Embryonic facial prominence (tissue), 1 donor: ENCODE measurements around the gene SPARC.

Experiments used
- DNase-seq: peaks from one replicate; pipeline ENCODE4 v3.0.0-alpha.2; 2016; ENCODE audit errors: extremely low spot score

SPARC gene

GRCh38 chr5:151679421-151680155 is 7.1 kb downstream of the SPARC start:
- no peak for DNase-seq

DNA sequence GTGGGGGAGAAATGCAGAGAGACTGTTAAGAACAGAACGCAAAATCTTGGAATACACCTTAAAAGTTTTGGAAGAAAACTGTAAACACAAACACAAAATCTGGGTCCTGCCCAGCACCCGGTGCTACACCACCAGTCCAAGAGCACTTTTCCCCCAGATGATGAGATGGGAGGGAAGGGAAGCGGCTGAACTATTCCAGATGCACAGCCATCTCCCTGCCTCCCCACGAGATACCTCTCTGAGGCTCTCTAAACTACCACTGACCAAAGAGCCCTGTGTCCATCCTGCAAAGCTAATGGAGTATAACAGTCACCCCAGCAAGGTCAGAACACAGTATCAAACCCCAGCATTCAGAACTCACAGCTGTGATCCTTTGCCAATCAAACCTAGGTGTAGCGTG is 8.0 kb downstream of the SPARC start:
- no peak for DNase-seq

DNA sequence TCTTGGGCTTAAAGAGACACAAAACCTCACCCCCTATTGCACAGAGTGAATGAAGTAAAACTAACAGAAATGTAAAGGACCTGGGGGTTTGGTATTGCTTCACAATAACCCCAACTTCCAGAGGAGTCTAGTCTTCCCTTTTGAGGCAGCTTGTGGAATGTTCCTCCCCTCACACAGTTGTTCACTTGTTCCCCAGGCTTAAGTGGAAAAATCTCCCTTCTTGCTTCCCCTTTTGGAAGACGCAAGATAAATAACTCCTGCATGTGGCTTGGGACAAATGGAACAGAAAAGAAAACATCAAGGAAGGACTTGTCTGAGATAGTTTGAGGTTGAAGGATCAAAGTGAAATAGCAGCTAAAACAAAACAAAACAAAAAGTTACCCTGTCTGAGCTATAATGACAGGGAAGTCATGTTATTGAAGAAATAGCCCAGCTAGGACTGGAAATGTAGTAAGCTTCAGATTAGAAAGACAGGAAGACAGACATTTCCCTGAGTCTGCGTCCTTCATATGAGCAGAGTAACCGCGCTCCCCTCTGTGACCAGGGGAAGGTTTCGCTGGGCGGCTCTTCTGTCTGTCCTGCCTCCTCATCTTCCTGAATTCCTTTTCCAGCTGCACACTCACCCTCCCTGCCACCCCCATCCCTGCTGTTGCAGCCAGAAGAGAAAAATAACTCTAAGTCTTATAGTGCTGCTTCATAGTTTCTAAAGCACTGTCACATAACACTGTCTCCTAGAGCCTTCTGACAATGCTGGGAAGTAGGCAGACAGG is 8.8 kb downstream of the SPARC start:
- DNase-seq: no peak

DNA sequence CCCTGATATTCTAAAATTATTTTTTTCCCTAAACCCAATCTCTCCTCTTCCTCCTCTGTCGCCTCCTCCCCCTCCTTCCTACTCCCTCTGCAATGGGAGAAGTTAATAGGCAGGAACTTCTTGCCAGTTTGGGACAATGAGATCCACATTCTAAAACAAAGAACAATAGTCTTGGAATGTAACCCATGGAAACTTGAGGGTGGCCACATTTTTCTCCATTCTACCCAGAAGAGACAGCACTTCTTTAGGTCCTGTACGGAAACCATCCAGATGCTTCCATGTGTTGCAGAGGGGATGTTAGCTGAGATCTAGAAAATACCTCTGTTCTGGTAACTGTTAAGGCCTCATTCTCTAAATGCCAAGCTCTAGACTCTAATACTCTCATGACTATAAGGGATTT is 10.0 kb downstream of the SPARC start:
- no peak for DNase-seq

- no peak for DNase-seq
Measured at GRCh38 chr5:151676314-151676712, 10.4 kb downstream of the SPARC start.

DNA sequence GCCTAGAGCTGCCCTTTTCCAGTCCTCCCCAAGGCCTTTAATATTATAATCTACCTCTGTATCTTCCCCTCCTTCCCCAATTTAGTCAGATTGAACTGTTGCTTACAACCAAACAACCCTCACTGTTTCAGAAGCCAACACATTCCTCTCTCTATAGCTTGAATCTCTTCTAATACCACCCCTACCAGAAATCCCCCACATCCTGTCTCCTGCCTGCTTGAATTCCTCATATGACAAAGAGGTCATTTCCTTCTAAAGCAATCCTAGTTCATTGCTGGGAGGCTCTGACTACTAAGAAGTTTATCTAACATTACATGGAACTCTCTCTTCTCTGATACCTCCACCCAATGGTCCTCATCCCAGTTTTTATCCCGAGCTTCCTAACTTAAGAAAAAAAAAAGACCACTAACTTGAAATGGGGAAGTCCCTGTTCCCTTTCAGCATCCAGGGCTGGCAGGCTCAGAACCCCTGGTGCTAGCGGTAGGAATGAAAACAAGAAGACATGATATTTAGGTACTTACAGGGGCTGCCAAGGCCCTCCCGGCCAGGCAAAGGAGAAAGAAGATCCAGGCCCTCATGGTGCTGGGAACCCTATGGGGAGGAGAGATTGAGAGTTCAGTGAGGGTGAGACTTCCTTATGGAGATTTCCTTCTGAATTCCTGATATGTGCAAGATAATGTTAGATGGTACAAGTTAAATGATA is 11.0 kb downstream of the SPARC start:
- no peak for DNase-seq

DNA sequence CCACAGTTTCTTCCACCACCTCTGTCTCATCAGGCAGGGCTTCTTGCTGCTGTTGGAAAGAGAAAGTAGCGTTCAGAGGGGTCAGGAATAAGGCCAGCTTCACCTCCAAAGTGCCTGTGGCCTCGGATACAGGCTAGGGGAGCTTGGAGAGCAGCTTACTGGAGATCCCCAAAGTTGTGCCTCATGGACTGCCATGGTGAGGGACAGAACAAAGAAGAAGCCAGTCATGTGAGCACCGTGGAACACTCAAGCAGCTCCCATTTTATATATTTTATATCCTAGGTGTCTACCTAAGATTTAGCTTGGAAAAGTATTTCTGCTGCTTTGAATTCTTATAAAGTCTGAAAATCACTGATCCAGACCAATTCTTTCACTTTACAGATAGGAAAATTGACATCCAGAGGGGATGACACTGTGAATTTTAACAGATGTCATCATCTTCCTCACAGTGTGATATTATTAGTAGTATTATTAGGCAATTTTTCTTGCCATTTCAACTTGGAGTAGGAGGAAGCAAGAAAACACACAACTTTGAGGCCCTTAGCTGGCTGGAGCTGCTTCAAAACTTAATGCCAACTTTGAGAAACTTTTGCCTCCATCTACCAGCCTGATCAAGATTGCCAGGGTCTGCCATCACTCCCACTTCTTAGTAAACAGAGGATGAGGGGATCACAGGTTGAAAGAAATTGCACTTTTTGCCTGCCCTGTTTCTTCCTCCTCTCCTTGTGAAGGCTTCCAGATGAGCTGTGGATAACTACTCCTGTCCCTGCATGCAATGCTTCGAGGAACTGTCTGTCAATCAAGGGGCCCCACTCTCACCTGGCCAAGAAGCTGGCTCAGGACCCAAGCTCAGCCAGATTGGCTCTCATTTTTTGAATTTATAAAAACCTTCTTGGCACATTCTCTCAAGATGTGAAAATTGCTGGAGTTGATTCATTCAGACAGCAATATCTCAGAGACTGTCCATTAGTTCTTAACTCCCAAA is 11.8 kb downstream of the SPARC start:
- DNase-seq: no peak

DNA sequence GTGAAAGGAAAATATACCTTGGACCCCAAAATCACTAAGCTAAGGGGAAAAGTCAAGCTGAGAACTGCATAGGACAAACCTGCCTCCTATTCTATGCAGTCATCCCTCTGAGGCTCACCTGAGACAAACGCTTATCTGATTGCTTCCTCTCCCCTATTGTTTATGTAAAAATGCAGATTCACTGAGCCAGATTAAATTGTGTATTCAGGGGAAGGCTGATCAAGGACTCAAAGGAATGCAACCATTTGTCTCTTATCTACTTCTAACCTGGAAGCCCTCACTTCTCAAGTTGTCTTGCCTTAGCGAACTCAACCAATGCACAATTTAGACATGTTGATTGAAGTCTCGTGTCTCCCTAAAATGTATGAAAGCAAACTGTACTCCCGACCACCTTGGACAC is 13.3 kb downstream of the SPARC start:
- no peak for DNase-seq

- no peak for DNase-seq
Measured at GRCh38 chr5:151672516-151672915, 14.2 kb downstream of the SPARC start.

- DNase-seq: no peak
Measured at GRCh38 chr5:151671950-151672349, 14.8 kb downstream of the SPARC start.

DNA sequence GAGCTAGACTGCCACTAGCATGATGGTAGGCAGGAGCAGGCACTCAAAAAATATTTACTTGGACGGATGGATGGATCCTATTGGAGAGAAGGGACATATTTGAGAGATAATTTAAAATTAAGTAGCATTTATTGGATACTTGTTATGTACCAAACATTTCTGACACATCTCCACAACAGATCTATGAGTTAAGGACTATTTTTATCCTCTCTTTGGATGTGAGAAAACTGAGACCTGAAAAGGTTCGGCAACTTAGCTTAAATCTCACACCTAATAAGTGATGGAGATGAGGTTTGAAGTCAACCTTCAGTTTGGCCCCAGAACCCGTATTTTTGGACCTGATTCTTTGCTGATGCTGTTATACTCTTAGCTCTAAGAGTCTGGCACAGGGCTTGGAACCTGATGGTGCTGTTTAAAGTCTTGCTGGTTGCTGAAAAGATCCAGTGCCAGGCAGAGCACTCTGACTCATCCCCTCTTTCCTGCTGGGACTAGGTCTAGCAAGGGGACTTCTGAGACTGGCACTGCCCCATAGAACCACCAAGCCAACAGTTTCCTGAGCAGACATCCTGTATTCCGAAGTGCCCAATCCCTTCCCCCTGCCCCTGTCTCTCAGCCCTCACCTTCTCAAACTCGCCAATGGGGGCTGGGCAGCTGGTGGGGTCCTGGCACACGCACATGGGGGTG is 15.6 kb downstream of the SPARC start:
- DNase-seq: no peak

DNA sequence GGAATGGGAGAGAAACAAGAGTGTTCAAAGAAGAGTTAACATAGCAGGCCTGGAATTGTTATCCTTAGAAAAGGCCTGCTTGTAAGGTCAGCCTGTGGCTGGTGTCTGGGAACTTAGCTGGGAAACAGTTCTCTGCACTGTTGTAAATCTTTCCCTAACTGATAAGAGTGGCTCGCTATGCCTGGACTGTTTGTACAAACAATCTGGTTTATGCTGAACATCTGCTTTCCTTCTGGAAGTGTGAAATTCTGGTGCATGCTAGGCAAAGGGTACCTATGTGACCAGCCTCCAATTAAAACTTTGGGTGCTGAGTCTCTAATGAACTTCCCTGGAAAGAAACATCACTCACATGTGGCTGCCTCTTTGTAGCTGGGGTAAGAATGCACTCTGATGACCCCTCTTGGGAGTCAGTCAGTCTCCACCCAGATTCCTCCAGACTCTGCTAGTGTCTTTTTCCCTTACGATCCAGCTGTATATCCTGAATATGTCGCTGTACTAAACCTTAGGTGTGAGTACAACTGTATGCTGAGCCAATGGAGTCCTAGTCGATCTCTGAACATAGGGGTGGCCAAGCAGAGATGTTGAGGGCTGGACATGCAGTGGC is 16.5 kb downstream of the SPARC start:
- DNase-seq: no peak

- no peak for DNase-seq
Measured at GRCh38 chr5:151667083-151667482, 19.6 kb downstream of the SPARC start.

DNA sequence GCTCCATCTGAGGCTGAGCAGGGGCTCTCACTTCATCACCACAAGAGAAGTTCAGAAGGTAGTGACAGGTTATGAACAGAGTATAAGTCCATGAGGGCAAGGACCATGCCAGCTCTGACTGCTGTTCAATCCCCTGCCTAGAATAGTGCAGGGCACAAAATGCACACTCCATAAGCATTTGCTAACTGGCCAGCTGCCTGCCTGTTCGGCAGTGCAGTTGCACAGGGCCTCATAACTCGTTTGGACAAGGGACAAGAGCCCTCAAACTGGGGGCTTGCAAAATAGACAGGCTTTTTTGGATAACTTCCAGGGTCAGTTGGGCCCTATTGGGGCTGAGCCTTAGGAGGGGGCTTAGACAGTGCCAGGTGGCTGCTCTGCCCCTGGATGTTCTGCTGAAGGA is 21.1 kb downstream of the SPARC start:
- DNase-seq: no peak

DNA sequence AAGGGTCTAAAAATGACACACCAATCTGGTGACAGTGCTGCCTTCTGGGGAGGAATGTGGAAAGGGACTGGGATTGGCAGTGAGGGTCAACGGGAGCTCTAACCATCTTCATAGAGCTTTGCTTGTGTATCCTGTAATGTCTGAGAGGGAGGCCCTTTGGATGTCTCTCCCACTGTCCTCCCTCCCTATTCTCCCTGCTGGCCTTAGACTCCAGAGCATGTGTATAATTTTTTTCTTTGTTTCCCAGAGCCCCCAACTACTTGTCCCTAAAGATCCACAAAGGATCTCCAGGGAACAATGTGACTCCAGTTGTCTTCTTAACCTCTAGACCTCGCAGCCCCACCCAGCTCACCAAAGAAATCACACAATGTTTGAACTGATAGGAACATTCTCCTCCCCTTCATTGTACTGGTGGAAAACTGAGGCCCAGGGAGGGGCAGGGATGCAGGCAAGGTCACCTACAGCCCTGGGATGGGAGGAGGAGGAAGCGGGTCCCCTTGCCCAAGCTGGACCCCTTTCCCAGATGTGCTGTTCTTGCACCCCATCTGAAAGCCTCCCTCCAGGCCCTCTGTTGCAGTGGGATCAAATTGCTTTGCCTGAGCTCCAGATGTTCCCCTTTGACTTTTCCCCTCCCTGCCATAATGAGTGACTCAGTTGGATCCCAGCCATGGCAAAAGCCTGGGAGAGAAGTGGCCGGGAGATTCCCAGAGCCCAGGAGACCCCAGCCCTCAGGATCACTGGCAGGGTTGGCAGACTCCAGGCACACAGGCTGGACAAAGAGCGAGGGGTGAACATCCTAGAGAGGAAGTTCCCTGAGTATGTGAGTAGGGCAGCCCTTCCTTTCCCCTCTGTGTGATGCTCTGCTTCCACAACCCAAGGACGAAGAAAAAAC is 21.8 kb downstream of the SPARC start:
- DNase-seq: no peak

DNA sequence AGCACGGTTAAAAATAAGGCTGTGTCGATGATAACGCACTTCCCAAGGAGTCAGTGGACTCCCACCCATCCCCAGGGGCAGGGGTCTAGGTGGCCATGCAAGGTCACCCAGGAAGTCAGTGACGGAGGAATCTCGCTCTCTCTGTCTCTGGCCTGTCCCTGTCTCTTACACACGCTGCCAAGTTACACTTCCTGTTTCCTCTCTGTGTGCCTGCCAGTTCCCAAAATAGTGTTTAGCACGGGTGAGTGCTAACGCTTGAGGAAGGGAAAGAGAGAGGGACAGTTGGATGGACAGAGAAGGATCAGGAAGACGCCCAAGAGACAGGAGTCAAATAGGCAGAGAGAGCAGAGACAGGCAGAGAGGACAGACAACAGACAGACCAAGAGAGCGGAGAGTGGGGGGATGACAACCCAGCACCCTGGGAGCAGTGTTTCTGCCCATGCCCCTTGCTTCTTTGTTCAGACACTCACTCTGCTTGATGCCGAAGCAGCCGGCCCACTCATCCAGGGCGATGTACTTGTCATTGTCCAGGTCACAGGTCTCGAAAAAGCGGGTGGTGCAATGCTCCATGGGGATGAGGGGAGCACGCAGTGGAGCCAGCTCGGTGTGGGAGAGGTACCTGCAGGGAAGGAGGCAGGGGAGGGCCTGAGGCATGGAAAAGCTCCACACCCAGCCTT is 23.0 kb downstream of the SPARC start:
- DNase-seq: no peak

- DNase-seq: no peak
Measured at GRCh38 chr5:151662805-151663204, 23.9 kb downstream of the SPARC start.

DNA sequence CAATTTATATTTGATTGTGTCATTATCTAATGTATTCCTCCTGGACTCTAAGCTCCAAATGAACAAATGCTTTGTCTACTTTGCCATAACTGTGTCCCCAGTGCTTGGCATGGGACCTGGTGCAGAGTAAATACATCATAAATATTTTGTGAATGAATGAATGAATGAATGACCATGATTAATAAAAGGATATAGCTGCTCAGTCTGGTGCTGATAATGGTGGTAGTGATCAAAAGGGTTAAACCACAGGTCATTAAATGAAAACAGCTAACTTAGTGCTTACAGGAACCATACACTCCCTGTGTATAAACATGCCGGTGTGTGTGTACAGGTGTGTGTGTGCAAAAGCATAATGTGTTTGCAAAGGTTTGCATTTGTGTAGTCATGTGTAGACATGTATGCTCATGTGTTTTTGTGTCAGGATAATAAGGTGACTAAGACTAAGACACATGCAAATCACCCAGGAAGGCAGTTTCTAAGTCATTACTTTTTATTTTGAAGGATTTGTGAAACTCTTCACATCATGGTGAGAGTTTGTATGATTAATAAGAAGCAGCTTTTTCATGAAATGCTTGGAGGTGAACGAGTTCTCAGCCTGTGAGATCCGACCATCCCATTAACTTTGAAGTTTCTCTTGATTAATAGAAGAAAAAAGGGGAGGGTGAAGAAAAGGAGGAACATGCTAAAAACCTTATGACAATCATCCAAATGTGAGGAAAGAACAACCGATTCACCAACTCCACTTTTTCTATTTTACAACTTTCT is 24.6 kb downstream of the SPARC start:
- DNase-seq: no peak
